Stimulated activated CD8-positive, alpha-beta memory T cell treated with anti-CD3 and anti-CD28 coated beads, Interleukin-4, amount 100 ng/mL, for 48 hours (primary cell): Measurements from ENCODE around the gene ZNF79.

ENCODE experiments used
- DNase-seq: peaks from one replicate; pipeline ENCODE4 v3.0.0-alpha.2; 2020

The ZNF79 gene

GRCh38 chr9:127423934-127424675, at the start of gene ZNF79:
Gene ZNF79 (plus strand): TSS chr9:127424382. CDS start chr9:127424788, 406 bp downstream.
- peak; percentile 95 for DNase-seq

DNA sequence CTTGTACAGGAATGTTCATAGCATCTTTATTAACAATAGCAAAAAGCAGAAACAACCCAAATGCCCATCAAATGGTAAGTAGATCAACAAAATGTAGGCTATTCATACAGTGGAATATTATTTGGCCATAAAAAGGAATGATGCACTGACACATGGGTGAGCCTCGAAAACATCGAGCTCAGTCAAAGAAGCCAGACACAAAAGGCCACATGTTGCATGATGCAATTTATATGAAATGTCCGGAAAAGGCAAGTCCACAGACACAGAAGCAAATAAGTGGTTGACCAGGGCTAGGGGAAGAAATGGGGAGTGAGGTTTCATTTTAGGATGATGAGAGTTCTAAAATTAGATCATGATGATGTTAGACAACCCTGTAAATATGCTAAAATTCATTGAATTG, 43.7 kb upstream of the ZNF79 start:
- no peak for DNase-seq

DNA sequence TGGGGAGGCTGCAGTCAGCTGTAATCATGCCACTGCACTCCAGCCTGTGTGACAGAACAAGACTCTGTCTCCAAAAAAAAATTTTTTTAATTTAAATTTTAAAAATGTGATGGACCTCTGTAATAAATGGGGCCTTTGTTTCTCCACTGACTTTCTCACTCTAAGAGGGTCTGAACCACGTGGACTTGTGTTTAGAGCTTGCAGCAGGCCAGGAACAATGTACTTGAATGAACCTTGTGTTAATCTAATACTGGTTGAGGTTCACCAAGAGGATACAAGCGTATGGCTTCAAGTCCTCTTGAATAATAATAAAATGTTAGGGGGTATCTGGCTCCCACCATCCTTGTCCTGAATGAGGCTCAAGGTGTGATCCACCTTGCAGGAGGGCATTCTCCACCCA, 41.6 kb upstream of the ZNF79 start:
- no peak for DNase-seq

GRCh38 chr9:127384016-127384730, 40.0 kb upstream of the ZNF79 start:
- DNase-seq = no peak

GRCh38 chr9:127384901-127385300, 39.3 kb upstream of the ZNF79 start:
- no peak for DNase-seq

DNA sequence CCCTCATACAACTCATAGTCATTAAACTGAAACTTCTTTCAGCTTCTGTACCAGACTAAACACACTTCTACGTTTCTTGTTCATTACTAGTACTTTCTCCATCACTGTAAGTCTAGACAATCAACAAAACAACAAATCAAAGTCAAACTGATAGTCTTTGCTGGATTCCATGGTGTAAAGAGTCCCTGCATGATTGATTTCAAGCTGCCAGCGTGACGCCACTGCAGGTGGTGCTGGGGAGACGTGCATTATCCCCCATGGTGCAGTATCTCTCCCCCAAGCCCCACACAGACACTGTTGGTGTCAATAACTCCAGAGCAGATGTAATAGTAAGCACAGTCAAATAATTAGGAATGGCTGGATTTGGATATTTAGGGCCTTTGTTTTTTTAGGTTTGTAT, 37.9 kb upstream of the ZNF79 start:
- DNase-seq = no peak

- DNase-seq = no peak
These were observed 37.2 kb upstream of the ZNF79 start for GRCh38 chr9:127386981-127387380.

DNA sequence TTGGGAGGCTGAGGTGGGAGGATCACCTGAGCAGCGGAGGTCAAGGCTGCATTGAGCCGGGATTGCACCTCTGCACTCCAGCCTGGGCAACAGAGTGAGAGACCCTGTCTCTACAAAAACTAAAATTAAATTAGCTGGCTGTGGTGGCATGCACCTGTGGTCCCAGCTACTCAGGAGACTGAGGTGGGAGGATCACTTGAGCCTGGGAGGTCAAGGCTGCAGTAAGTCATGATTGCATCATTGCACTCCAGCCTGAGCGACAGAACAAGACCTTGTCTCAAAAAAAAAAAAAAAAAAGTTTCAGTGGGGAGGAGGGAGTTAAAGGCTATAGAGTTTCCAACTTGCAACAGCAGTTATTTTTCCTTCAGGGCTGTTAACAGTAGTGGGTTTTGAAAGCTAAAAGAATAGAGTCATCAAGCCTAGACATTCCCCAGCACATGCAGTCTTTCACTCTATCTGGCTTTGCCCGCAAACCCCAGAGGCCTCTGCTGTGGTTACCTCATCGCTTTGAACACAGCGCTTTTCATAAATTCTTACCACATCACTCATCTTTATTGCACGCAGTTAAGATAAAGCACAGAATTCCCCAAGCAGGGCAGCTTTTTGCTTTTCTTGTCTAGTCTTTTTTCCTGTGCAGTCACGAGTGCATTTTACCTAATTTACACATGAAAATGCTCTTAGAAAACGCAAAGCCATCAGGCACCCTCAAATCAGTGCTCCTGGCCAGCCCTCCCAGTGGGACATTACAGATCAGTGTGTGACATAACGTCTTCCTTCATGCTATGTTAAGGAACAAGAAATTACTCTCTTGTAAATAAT, 35.9 kb upstream of the ZNF79 start:
- DNase-seq = peak; percentile 88

DNA sequence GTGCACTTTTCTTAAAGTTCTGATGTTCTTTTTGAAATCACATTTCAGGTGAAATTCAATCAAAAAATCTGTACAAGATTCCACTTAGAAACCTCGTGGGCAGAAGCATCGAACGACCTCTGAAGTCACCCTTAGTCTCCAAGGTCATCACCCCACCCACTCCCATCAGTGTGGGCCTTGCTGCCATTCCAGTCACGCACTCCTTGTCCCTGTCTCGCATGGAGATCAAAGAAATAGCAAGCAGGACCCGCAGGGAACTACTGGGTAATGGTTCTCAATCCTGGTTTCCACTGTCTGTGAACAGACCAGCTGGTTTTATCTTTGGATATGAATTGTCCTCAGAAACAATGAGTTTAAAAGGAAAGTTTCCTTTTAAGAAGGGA, 35.3 kb upstream of the ZNF79 start:
- no peak for DNase-seq

DNA sequence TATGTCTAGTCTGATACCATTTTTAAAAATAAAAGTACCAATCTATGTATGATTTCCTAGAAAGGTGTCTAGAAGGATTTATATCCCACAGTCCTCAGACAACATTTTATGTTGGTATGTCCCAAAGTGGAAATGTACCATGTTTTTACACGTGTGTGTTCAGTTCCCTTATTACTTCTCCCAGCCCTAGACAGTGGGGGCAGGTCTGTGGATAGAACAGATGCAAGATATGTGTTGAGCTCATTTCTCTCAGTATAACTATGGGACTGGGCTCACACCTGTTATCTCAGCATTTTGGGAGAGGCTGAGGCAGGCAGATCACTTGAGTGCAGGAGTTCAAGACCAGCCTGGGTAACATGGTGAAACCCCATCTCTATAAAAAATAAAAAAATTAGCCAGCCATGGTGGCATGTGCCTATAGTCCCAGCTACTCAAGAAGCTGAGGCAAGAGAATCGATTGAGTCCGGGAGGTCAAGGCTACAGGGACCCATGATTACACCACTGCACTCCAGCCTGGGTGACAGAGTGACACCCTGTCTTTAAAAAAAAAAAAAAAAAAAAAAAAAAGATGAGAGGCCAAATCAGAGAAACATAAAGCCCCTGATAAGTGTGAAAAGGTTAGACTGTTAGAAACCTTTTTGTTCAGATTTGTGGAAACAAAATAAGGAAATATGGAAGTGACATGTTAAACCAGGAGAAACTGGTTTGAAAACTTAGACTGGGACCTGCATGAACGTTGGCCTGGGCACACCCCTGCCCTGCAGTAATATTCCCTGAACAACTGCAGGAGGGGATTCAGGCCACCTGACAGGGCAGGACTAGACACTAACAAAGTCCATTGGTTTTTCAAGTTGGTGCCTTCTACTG, 34.6 kb upstream of the ZNF79 start:
- no peak for DNase-seq

DNA sequence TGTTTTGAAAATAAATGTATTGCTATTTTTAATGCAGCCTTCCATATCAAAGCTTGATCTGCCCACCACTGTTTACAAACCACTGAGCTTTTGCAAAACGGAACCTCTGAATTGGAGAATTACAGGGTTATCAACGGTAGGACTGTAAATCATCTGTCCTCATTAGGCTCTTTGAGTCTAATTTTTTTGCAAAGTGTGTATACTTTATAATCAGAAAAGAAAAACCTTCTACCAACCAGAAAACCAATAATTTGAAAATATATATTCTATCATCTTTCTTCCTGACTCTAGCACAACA, 34.0 kb upstream of the ZNF79 start:
- no peak for DNase-seq

- DNase-seq = no peak
These were observed 33.6 kb upstream of the ZNF79 start for GRCh38 chr9:127390563-127390962.

DNA sequence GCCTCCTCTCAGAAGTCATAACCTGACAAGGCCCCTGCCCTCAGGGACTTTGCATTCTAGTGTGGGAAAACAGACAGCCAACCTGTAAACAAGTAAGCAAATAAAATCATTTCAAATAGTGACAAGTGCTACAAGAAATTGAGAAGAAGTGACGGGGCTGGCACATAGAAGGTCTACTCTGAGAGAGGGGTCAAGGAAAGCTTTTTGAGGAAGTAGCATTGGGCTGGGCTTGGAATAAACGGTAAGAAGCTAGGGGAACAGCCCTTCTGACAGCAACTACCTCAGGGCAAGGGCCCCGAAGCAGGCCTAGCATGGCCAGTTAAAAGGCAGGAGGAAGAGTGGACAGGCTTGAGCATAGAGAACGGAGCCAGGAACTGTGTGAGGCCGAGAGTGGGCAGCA, 32.0 kb upstream of the ZNF79 start:
- DNase-seq = no peak

- no peak for DNase-seq
These were observed 31.2 kb upstream of the ZNF79 start for GRCh38 chr9:127392976-127393375.

GRCh38 chr9:127393645-127394044, 30.5 kb upstream of the ZNF79 start:
- no peak for DNase-seq

DNA sequence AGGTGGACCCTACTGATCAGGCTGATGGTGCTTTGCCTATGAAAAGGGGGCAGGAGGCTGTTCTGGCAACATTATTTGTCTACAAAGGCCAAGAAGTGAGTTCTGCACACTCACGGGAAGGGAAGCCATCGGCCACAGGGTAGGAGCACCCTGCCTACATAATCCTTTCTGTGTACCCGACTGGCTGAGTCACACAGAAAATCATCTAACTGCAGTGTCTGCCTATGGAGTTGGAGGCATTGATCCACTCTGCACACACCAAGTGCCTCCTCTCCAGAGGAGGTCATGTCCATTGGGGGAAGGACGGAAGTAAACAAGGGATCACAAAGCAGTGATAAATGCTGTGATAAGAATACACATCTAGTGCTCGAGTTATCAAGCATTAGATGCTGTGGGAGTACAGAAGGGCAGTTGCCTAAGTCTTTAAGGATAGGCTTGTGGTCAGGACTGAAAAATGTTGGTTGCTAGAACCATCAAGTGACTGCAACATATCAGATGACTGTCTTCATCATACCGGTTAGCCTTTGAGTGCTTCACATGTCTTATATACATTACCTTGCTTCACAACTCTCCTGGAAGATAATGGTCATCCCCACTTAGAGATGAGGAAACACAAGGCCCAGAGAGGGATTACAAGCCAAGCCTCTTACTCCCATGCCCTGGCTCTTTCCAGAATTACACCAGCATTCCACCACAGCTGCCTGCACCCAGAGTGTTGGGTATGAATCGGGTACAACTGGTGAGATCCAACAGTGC, 28.5 kb upstream of the ZNF79 start:
- no peak for DNase-seq

- DNase-seq = no peak
These were observed 27.9 kb upstream of the ZNF79 start for GRCh38 chr9:127396253-127396807.

- DNase-seq = peak; percentile 94
These were observed 27.2 kb upstream of the ZNF79 start, which contains the start of gene SLC2A8 for GRCh38 chr9:127396808-127397645. Gene SLC2A8 (plus strand): TSS chr9:127397169. CDS start chr9:127397231, 62 bp downstream.

DNA sequence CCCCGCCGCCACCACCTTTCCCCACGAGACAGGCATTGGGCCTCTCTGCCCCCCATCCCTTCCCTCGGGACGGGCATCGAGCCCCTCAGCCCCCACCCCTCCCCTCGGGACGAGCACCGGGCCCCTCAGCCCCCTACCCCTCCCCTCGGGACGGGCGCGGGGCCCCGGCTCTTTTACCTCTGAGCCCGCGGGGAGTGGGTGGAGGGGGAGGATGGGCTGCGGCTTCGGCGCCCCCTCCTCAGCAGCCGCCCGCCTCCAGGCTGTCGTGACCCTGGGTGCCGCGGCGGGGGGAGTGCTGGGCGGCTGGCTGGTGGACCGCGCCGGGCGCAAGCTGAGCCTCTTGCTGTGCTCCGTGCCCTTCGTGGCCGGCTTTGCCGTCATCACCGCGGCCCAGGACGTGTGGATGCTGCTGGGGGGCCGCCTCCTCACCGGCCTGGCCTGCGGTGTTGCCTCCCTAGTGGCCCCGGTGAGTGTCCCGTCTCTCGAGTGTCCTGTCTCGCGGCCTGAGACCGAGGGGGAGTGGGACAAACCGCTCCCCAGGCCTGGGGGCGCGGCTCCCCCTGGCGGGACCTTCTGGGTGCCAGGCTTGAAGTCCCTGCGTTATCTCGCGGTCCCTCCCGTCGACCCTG, 26.4 kb upstream of the ZNF79 start:
- DNase-seq = peak; percentile 57

GRCh38 chr9:127398275-127398647, 25.9 kb upstream of the ZNF79 start:
- no peak for DNase-seq
